ENCODE results near the gene CFAP54.
"Not testable (repeated sequence)": the region's sequence is repeated elsewhere in the genome, so short reads cannot be mapped to it uniquely, and the experiment has no call there.

Gene CFAP54

GRCh38 chr12:96636895-96637294 lies 147.5 kb downstream of the CFAP54 start:
- no peak for DNase-seq (ENCODE audit: low read depth, low spot score)
- ChIA-PET CTCF (no interaction called here), POLR2A (no interaction called here)
- H3K4me3 ChIP-seq (ENCODE audit: low read depth, low read length) = no peak overlapping the region
- no peak for TF ChIP-seq CTCF (IDR thresholded peaks at IDR 0.05; ENCODE audit: insufficient read depth, low read length, missing control alignments)

GRCh38 chr12:96648923-96649322 lies 159.5 kb downstream of the CFAP54 start:
- no peak overlapping the region for H3K4me3 ChIP-seq (ENCODE audit: low read depth, low read length)
- no peak for DNase-seq (ENCODE audit: low read depth, low spot score)
- POLR2A ChIA-PET = no interaction called here
- CTCF ChIA-PET = no interaction called here
- no peak for TF ChIP-seq CTCF (IDR thresholded peaks at IDR 0.05; ENCODE audit: insufficient read depth, low read length, missing control alignments)

- ChIA-PET CTCF (no interaction called here), POLR2A (no interaction called here)
- no peak for DNase-seq (ENCODE audit: low read depth, low spot score)
- TF ChIP-seq CTCF (IDR thresholded peaks at IDR 0.05; ENCODE audit: insufficient read depth, low read length, missing control alignments) = no peak
- no peak overlapping the region for H3K4me3 ChIP-seq (ENCODE audit: low read depth, low read length)
Observed at GRCh38 chr12:96652870-96653269, 163.5 kb downstream of the CFAP54 start.

- POLR2A ChIA-PET = no interaction called here
Observed at GRCh38 chr12:96658075-96658474, 168.7 kb downstream of the CFAP54 start.

GRCh38 chr12:96669786-96670185 lies 180.4 kb downstream of the CFAP54 start:
- ChIA-PET POLR2A (no interaction called here), CTCF (interaction anchor here (0.6 kb wide), 1 partner anchor 11 kb away, joined by 3 read pairs; no protein-coding TSS in a partner anchor)
- no peak for TF ChIP-seq CTCF (IDR thresholded peaks at IDR 0.05; ENCODE audit: insufficient read depth, low read length, missing control alignments)
- no peak overlapping the region for H3K4me3 ChIP-seq (ENCODE audit: low read depth, low read length)
- no peak for DNase-seq (ENCODE audit: low read depth, low spot score)

More at GRCh38 chr12:96658075-96658474, 168.7 kb downstream of the CFAP54 start:
- TF ChIP-seq CTCF (IDR thresholded peaks at IDR 0.05; ENCODE audit: insufficient read depth, low read length, missing control alignments) = no peak
- CTCF ChIA-PET = no interaction called here
- no peak overlapping the region for H3K4me3 ChIP-seq (ENCODE audit: low read depth, low read length)
- DNase-seq (ENCODE audit: low read depth, low spot score) = no peak

GRCh38 chr12:96670334-96670899 lies 181.0 kb downstream of the CFAP54 start:
- no peak for DNase-seq (ENCODE audit: low read depth, low spot score)
- no peak overlapping the region for H3K4me3 ChIP-seq (ENCODE audit: low read depth, low read length)
- CTCF ChIA-PET = interaction anchor here (0.6 kb wide), 1 partner anchor 11 kb away, joined by 3 read pairs; no protein-coding TSS in a partner anchor

GRCh38 chr12:96675519-96675918 lies 186.1 kb downstream of the CFAP54 start:
- DNase-seq (ENCODE audit: low read depth, low spot score); H3K4me3 ChIP-seq (ENCODE audit: low read depth, low read length); CTCF ChIA-PET; POLR2A ChIA-PET: not testable (repeated sequence)

More at GRCh38 chr12:96670334-96670899, 181.0 kb downstream of the CFAP54 start:
- no peak for TF ChIP-seq CTCF (IDR thresholded peaks at IDR 0.05; ENCODE audit: insufficient read depth, low read length, missing control alignments)
- POLR2A ChIA-PET = no interaction called here
